GM18870 (cell line): Measurements from ENCODE around the gene B3GNT8.
"Not testable (repeated sequence)": the region's sequence is repeated elsewhere in the genome, so short reads cannot be mapped to it uniquely, and the experiment has no call there.

Experiments used
- ATAC-seq: cut with Tn5 transposase; IDR thresholded peaks from one replicate; pipeline ENCODE4 v1.9.1; 2021; ENCODE audit warnings: moderate library complexity; ENCODE audit not compliant: unreplicated experiment

The B3GNT8 gene

DNA sequence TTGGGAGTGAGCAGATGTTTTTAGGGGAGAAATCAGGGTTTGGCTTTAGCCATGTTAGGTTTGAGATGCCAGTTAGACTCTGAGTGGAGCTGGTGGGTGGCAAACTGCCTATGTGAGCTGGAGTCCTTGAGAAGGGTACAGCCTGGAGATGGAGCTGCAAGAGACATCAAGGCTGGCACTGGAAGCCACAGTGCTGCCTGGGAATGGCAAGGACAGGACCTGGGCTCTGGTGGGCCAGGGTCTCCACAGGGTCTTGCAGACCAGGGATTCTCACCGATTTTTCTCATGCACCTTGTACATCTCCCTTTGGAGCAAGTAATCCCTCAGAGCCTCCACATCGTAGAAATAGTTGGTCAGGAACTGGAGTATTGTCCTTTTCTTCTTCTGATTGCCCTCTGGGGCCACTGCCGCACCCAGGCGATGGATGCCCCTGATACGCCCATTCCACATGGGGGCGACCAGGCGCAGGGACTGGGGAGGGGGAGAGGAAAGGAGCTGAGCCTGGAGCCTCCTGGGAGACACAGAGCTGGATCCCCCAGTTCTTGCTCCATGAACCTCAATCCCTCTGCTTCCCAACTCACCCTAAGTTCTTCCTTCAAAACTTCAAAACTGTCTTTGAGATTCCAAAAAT, 10.9 kb upstream of the B3GNT8 start:
- ATAC-seq: no peak

DNA sequence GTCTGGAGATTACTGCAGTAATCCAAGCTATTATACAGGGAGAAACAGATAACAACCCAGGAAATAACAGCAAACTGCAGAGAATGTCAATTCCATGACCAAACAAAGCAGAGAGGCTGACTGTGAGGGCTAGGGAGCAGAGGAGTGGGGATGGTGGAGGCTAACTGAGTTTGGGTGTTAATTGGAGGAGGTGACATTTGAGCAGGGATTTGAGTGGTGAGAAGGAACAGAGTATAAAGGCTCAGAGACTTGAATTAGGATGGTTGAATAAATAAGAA, 9.4 kb upstream of the B3GNT8 start:
- no peak for ATAC-seq

DNA sequence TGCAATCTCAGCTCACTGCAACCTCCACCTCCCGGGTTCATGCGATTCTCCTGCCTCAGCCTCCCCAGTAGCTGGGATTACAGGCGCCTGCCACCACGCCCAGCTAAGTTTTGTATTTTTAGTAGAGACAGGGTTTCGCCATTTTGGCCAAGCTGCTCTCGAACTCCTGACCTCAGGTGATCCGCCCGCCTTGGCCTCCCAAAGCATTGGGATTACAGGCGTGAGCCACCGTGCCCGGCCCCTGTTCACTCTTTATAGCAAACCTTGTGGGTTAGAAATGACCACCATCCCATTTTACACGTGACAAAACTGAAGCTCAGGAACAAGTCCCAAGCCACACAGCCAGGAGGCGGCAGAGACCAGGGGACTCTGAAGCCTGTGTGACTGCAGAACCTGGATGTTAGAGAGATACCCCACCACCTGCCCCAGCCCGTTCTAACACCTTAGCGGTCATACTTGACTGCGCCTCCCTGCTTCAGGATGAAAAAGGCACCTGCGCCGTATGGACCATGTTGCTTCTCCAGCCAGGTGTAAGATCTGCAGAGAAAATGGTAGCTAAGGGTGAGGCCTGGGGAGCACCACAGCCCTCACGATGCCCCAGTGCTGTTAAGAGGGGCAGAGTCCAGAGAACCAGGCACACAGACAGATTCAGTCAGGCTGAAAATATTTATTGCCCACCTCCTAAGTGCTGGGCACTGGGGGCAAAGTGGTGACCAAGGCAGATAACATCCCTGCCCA, 8.9 kb upstream of the B3GNT8 start:
- ATAC-seq: no peak

DNA sequence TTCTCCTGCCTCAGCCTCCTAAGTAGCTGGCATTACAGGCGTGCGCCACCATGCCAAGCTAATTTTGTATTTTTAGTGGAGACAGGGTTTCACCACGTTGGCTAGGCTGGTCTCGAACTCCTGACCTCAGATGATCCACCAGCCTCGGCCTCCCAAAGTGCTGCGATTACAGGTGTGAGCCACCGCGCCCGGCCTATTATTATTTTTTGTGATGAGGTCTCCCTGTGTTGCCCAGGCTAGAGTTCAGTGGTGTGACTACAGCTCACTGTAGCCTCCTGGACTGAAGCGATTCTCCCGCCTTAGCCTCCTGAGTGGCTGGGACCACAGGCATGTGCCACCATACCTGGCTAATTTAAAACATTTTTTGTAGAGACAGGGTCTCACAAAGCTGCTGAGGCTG, 8.2 kb upstream of the B3GNT8 start:
- ATAC-seq: not testable (repeated sequence)

DNA sequence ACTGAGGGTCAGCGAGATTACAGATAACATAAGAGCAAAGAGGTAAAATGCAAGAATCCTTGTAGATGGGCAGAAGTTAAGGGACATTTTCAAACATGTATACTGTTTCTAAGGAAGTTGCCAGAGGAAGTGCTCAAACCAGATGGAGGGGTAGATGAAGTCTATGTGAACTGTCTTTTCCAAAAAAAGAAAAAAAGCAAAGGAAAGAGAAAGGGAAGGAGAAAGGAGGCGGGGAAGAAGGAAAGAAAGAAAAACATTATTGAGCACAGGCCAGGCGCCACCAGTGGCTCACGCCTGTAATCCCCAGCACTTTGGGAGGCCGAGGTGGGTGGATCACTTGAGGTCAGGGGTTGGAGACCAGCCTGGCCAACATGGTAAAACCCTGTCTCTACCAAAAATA, 7.3 kb upstream of the B3GNT8 start:
- no peak for ATAC-seq

DNA sequence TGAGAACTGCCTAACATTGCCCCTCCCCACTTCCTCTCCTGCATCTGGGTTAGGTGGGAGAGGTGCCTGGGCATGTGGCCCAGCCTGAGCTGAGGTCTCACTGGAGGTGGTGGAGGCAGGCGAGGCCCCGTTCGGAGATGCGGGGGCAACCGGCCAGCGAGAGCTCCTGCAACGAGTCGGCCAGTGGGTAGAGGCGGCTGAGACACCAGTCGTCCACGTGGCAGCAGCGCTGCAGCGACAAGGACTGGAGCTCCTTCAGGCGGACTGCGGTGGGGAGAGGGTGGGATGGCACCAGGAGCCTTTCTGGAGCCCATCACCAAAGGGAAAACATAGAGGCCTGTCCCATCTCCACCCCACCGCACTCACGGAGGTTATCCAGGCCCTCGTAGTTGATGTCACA, 6.0 kb upstream of the B3GNT8 start:
- ATAC-seq: no peak

DNA sequence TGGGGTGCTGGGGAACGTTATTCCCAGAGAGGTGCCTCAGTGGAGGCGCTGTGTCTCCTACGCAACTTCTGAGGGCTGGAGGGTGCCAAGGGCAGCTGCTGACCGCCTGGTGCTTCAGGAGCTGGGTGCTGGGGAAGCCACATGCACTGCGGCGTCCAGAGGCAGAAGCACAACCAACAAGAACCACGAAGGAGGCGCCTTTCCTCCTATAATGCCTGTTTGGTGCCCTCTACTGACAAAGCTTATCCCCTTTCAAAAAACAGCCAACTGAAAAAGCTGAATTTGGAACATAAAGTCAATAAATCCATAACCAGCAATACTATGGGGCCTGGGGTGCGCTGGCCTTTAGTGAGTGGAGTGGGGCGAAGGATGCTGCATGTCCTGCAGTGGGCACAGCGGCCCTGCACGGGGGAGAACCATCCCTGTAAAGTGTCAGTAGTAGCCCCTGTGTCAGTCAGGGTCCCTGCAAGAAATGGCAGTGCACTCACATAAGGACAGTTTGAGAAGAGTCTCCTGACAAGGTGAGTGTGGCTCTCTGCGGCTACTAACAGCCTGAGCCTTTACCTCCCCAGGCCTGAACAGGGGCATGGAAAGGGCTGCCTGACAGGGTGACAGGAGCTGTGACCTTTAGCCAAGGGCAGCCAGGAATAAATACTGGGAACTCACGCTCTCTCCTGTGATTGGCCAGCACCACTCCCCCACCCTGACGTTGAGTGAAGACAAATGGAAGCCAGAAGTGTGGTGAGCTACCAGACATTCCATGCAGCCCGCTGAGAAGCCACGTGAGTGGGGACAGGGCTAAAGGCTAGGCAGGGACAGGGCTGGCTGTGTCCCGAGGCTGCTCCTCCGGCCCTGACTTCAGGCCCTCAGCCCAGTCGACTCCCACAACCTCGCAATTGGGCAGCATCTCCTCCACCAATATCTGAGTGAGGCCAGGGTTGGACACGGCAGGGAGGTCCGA, 4.5 kb upstream of the B3GNT8 start:
- ATAC-seq: no peak

DNA sequence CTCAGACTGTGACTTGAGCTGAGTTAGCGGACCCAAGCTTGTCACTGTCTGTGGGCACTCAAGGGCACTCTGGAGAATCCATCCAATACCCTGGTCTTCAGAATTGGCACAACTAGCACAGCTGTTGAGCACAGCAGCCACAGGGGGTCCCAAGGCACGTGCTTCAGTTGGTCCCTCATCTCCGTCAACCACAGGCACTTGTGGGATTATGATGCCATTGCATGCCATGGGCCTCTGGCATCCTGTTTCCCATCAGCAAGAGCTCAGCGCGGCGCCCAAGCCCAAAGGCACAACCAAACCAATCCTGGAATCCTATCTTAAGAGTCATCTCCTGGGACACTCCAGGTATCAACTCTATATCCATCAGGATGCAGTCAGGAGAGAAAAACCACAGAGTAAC, 3.7 kb upstream of the B3GNT8 start:
- ATAC-seq: no peak

DNA sequence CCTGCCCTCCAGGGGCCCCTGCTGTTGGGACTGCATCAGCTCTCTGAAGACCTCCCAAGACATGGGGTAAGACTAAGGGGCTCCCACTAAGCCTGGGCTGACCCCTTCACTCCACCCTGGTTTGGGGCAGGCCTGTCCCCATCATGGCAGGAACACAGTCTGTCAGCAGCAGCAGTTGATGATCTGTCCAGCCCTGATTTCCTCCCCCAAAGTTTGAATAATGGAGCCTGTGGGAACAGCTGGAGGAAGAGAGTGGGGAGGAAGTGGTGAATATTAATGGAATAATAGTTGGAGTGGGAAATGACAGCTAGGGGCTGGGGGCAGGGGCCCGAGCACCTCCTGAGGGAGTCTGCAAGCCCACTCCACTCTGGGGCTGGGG, 1.3 kb upstream of the B3GNT8 start:
- no peak for ATAC-seq

DNA sequence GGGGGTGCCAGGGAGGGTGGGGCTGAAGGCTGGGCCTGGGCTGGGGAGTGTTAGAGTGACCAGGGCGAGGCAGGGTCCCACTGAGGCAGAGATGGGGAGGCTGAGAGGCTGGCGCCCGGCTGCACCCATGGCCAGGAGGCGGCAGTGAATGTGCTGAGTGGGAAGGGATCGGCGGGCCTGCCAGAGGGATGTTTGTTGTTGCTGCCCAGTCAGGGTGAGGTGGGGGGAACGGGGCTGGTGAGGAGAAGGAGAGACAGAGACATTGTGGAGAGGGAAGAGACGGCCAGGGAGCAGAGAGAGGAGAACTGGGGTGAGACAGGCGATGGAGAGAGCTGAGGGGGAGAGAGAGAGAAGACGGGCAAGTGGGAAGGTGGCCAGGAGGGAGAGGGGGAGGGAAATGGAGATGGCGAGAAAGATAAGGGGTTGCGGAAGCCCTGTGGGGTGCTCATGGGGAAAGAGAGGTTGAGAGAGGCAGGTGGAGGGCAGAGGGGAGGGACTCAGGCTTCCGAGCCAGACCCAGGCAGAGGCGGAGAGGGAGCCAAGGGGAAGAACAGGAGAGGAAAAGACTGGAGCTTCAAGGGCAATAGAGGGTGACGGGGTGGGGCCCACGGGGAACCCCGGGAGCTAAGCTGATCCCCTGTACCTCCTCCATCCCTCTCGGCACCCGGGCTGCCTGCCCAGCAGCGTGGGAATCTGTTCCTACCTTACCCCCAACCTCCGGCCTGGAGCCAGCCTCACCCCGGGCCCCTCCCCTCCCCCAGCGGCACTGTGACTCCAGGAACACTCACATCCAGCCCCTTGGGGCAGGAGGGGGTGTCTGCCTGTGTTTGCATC, 690 bp upstream of the B3GNT8 start:
- ATAC-seq: no peak

DNA sequence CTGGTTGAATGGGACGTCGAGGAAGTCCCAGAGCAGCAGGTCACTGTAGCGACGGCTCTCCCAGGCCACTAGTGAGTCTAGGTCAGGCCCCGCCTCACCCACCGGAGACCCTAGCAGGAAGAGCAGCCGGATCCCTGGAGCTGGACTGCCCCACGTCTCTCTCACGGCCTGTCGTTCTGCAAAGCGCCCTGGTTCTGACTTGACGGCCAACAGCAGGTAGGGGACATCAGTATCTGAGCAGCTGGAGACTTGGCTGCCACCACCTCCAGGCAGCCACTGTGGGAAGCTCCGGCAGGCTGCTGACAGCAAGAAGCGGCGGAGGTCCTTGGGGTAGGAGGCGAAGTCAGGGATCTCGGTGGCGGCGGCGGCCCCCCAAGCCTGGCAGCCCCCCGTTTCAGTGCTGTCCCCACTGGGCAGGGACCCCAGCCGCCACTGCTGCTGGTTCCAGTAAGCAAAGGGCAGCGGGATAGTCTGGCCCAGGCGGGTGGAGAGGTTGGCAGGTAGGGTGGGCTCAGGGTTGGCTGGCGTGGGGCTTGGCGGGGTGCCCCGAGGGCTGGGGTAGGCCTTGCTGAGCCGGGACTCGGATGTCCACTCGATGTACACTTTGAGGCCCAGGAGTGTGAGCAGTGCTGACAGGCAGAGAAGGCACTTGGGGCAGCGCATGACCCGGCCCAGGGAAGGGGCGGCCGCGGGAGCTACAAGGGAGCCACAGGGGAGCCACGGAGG, 895 bp downstream of the B3GNT8 start:
- ATAC-seq: no peak

DNA sequence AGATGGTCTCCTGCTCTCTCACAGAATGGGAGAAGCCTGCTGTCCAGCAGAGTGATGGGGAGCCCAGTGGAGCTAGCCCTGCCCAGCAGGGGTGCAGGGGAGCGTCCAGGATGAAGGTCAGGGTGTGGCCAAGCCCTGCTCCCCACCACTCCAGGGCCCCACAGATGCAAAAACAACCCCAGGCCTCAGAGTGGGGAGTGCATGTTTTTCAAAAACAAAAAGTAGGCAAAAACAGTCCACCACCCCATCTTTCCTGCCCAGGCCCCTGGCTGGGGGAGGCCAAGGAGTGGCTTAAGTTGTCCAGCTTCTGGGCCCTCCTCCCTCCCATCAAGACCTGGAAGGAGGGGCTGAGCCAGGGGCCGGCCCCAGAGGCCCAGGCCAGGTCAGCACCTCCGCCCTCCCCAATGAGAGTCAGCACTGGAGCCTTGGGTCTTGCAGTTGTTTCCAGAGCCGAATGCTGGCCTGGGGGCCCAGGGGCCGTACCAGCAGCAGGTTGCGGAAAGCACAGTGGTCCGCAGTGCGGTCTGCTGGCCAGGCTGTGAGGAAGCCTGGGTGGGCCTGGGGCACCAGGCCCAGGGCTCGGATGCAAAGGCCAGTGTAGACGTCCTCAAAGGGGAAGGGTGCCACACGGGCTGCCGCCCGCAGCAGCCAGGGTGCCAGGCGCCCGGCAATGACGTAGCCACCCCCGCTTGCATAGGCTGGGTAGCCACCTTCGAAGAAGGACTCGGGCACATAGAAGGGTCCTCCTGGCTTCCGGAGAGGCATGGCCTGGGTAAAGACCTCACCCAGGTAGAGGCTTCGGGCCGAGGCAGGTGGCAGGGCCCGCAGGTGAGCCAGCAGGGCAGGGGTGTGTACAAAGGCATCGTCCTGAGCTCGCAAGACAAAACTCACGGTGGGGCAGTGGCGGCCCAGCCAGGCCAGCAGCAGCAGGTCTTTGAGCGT, 1.7 kb downstream of the B3GNT8 start:
- no peak for ATAC-seq

DNA sequence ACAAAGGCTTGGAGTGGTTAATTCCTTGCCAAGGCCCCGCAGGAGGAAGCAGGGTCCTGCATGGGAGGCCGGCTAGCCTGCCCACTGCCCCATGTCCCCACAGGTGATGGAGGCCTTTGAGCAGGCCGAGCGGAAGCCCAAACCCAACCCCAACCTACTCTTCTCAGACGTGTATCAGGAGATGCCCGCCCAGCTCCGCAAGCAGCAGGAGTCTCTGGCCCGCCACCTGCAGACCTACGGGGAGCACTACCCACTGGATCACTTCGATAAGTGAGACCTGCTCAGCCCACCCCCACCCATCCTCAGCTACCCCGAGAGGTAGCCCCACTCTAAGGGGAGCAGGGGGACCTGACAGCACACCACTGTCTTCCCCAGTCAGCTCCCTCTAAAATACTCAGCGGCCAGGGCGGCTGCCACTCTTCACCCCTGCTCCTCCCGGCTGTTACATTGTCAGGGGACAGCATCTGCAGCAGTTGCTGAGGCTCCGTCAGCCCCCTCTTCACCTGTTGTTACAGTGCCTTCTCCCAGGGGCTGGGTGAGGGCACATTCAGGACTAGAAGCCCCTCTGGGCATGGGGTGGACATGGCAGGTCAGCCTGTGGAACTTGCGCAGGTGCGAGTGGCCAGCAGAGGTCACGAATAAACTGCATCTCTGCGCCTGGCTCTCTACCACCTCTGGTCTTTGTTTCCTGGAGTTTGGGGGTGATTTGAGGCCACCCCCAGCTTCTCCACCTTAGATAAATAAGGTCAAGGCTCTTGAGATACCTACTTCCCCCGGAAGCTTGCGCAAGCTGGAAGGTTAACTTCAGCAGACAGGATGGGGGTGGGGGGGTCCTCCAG, 2.6 kb downstream of the B3GNT8 start:
- no peak for ATAC-seq

DNA sequence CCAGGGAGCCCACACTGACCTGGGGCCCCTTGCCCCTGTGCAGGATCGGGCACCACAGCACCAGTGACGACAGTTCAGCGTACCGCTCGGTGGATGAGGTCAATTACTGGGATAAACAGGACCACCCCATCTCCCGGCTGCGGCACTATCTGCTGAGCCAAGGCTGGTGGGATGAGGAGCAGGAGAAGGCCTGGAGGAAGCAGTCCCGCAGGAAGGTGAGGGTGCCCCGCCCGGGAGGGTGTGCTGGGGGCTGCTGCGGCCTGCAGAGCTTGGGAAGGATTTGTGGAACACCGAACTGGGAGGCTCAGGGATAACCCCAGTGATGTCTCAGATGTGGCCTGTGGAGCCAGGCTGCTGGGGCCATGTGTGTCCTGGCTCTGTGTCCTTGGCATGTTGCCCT, 4.2 kb downstream of the B3GNT8 start:
- ATAC-seq: no peak

DNA sequence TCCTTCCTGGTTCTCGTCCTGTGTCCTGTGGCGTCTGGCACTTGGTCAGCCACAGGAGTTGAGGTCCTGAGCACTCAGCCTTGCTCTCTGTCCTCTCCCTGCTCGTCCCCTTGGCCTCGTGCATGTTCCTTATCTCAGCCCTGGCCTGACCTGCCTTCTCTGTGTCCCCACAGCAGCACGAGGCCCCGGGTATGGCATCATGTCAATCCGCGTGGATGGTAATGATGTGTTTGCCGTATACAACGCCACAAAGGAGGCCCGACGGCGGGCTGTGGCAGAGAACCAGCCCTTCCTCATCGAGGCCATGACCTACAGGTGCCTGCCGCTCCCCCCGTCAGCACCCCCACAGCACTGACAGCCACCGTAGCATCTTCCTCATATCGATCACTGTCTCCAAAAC, 4.7 kb downstream of the B3GNT8 start:
- no peak for ATAC-seq

DNA sequence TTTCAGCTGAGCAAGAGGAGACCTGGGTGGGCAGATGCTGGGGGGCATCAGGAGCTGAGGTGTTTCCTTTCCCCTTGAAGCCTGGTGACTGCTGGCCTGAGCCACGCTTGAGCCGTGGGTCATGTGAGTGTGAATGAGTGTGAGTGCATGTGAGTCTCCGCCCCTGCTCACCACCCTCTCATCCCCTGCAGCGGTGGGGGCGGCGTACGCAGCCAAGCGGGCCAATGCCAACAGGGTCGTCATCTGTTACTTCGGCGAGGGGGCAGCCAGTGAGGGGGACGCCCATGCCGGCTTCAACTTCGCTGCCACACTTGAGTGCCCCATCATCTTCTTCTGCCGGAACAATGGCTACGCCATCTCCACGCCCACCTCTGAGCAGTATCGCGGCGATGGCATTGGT, 5.2 kb downstream of the B3GNT8 start:
- no peak for ATAC-seq

DNA sequence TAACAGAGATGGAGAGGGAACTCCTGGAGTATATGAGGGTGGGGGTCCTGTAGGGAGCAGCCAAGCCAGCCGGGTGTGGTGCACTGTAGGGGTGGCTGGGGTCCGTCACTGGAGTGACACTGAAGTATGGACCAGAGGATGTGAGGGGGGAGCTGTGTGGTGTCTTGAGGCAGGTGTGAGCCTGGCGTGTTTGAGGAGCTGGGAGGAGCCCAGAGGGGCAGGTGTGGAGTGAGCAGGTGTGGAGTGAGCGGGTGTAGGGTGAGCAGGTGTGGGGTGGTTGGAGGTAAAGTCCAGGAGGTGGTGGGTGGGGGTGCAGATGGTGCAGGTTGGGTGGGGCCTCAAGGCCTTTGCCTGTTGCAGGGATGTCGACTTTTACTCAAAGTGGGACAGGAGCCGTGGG, 5.9 kb downstream of the B3GNT8 start:
- ATAC-seq: no peak

DNA sequence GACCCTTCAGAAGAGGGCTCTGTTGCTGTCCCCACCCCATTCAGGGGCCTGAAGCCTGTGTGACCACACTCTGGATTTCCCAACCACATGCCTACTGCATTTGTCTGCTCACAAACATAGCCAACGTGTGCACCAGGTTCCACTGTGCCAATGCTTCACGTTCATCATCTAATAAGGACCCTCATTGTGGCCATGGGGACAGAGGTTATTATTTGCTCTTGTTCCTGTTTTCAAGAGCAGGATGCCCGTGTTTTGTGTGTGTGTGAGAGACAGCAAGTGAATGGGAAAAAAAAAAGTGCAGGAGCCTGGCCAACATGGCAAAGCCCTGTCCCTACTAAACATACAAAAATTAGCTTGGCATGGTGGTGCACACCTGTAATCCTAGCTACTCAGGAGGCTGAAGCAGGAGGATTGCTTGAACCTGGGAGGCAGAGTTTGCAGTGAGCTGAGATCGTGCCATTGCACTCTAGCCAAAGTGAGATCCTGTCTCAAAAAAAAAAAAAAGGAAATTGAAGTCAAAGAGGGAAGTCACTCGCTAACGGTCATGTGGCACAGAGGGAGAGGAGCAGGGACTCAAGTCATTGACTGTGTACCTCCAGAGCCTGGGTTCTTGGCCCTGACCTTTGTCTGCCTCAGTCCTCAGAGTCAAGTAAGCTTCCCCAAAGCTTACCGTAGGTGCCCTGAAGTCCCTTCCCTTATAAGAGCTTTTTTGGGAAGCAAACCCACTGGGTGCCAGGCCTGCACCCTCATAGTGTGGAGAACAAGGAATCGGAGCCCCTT, 6.9 kb downstream of the B3GNT8 start:
- no peak for ATAC-seq
